HG02943 (cell line): Measurements from ENCODE around the gene ZNF559.

Experiments used
- ATAC-seq: cut with Tn5 transposase; IDR thresholded peaks from one replicate; pipeline ENCODE4 v1.9.1; 2021; ENCODE audit warnings: mild to moderate bottlenecking, low read depth, moderate library complexity; ENCODE audit not compliant: unreplicated experiment

Gene ZNF559

DNA sequence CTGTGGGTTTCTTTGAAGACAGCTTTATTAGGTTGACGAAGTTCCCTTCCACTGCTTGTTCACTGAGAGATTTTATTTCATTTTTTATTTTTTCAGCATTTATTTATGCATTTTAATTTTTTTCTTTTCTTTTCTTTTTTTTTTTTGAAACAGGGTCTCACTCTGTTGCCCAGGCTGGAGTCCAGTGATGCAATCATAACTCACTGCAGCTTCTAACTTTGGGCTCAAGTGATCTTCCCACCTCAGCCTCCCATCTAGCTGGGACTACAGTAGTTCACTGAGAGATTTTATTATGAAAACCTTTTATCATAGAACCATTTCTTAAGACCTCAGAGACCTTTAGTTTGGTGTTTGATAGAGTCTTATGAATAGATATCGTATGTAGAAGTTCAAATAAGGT, 28.5 kb downstream of the ZNF559 start:
- no peak for ATAC-seq

DNA sequence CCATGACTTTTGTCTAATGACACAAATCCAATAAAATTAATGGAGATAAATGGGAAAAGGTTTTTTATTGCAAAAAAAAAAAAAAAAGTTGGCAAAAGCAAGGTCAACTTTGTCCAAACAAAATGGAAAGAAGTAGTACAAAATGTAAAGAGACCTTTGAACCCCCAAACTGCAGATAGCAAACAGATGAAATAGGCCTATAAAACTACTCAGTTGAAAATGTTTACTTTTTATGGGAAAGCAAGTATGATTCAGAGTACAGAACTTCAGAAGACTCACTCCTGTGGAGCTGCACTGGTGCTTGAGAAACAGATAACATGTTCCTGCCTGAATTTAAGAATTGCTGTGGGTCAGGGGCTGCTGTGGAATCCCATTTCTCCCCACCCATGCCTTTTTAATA, 29.0 kb downstream of the ZNF559 start:
- ATAC-seq, result no peak

DNA sequence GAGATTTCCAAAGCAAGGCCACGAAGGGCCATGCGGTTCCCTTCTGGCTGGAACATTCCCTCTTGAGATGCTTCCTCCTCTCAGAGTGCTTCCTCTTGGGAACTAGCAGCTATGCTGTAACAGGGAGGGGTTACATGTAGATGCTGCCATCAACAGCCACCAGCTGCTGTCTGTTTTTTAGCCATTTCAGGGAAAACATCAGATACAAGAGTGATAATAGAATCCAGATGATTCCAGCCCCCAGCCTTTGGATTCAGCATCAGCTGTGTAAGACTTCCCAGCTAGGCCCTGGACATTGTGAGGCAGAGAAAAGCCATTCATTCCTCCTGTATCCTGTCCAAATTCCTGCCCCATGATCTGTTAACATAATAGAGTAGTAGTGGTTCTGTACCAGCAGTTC, 30.7 kb downstream of the ZNF559 start:
- ATAC-seq, result no peak

DNA sequence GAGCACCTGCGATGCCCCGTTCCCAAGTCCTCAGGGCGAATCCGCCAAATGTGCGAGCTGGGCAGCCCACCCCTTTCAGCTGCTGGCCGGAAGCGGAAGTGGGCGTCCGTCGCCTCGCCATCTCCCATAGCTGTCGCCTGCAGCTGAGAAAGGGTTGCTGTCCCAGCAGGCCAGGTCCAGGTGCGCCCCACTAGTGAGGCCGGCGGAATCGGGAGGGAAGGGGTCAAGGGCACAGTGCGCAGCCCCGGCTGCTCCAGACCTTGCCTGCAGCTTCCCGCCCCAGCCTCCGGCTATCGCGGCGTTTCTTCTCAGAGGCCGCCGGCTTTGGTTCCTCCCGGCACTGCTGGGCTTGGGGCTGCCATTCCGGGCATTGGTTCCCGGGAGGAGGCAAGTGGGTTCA, 38.9 kb downstream of the ZNF559 start, which contains the start of gene ZNF177:
TSS of gene ZNF177 (plus strand) at position 109 of the 400 bp plus-strand sequence. CDS start 15,299 bp downstream, outside the sequence.
- no peak for ATAC-seq

DNA sequence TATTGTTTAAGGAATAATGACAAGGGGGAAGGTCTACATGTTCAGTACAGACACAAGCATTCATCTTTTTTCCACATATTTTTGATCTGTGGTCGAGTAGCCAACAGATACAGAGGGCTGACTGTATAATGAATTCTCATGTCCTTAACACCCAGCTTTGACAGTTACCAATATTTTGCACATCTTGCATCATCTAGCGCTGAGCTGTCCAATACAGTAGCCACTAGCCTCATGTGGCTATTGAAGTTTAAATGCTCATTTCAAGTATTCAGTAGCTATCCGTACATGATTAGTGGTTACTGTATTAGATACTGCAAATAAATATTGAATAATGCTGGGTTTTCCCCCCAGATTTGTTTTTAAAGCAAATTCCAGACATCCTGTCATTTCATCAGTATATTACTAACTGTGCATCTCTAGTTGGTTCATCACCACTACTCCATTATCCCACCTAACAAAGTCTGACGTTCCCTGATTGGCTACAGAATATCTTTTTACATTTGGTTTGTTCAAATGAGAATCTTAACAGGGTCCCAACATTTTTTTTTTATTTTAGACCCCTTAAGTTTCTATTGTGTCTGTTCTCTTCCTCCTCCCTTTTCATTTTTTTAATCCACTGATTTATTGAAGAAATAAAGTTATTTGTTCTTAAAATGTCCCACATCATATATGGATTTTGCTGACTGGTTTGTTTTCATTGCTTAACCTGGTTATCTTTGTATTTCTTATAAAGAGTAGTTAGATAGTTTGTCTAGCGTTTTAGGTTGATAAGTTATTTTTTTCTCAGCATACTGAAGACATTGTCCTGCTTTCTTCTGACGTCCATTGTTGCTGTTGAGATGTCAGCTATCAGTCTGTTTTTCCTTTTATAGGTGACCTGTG, 47.0 kb downstream of the ZNF559 start:
- no peak for ATAC-seq

DNA sequence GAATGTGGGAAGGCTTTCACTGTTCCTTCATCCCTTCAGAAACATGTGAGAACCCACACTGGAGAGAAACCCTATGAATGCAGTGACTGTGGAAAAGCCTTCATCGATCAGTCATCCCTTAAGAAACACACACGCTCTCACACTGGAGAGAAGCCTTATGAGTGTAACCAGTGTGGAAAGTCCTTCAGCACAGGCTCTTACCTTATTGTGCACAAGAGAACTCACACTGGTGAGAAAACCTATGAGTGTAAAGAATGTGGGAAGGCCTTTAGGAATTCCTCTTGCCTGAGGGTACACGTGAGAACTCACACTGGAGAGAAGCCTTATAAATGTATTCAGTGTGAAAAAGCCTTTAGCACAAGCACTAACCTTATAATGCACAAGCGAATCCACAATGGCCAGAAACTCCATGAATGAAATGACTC, 57.4 kb downstream of the ZNF559 start:
- no peak for ATAC-seq
